GM18499 (cell line): ENCODE measurements around the gene SPATC1L.
"Not testable (repeated sequence)": the region's sequence is repeated elsewhere in the genome, so short reads cannot be mapped to it uniquely, and the experiment has no call there.

ENCODE experiments used
- ATAC-seq: cut with Tn5 transposase; IDR thresholded peaks from one replicate; pipeline ENCODE4 v1.9.1; 2021; ENCODE audit warnings: moderate number of reproducible peaks; ENCODE audit not compliant: insufficient read depth, unreplicated experiment

Gene SPATC1L

GRCh38 chr21:46152927-46153246 is 31.4 kb downstream of the SPATC1L start:
- ATAC-seq, result no peak

GRCh38 chr21:46151989-46152926 is 32.0 kb downstream of the SPATC1L start:
- no peak for ATAC-seq

GRCh38 chr21:46151261-46151988 is 32.8 kb downstream of the SPATC1L start:
- no peak for ATAC-seq

GRCh38 chr21:46150491-46151121 is 33.7 kb downstream of the SPATC1L start:
- ATAC-seq, result no peak

- ATAC-seq, result no peak
Measured at GRCh38 chr21:46150073-46150472, 34.2 kb downstream of the SPATC1L start.

GRCh38 chr21:46149205-46149901 is 34.9 kb downstream of the SPATC1L start:
- no peak for ATAC-seq

- ATAC-seq, result no peak
Measured at GRCh38 chr21:46148106-46148505, 36.2 kb downstream of the SPATC1L start.

GRCh38 chr21:46147429-46147828 is 36.8 kb downstream of the SPATC1L start:
- ATAC-seq, result not testable (repeated sequence)

- ATAC-seq, result no peak
Measured at GRCh38 chr21:46146856-46147255, 37.4 kb downstream of the SPATC1L start.

GRCh38 chr21:46145840-46146691 is 38.2 kb downstream of the SPATC1L start:
- no peak for ATAC-seq

- no peak for ATAC-seq
Measured at GRCh38 chr21:46145159-46145839, 39.0 kb downstream of the SPATC1L start.

- ATAC-seq, result no peak
Measured at GRCh38 chr21:46144464-46145070, 39.7 kb downstream of the SPATC1L start.

- ATAC-seq, result no peak
Measured at GRCh38 chr21:46142582-46143473, 41.4 kb downstream of the SPATC1L start.

GRCh38 chr21:46141767-46142581 is 42.3 kb downstream of the SPATC1L start:
- ATAC-seq, result no peak

- ATAC-seq, result not testable (repeated sequence)
Measured at GRCh38 chr21:46140352-46141003, 43.8 kb downstream of the SPATC1L start.

GRCh38 chr21:46139686-46140085 is 44.6 kb downstream of the SPATC1L start:
- ATAC-seq, result no peak
